Suppressor macrophage treated with lipopolysaccharide for 1 hour (primary cell): ENCODE results near the gene ATP8A2.
"Not testable (repeated sequence)": the region's sequence is repeated elsewhere in the genome, so short reads cannot be mapped to it uniquely, and the experiment has no call there.

ENCODE experiments used
- DNase-seq, 3 donors: peaks; one replicate each; pipeline ENCODE4 v3.0.0-alpha.2; 2020 to 2022

Gene ATP8A2

DNA sequence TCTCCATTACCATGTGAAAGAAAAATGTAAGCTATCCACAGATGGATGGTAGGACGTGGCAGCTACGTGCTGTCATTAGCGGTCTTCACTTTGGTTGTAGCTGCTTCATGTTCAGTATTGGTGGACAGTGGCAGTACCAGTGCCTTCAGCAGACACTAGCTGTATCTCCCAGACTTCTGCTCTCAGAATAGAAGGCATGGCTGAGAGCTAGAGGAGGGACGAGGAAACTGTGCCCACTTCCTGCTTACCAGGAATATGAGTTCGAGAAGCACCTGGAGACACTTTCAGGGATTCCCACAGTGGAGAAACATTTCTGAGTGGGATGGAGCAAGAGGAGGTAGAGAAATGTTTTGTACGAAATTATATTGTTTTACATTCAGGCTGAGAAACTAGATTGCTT, 686.9 kb downstream of the ATP8A2 start:
- DNase-seq, result no peak

DNA sequence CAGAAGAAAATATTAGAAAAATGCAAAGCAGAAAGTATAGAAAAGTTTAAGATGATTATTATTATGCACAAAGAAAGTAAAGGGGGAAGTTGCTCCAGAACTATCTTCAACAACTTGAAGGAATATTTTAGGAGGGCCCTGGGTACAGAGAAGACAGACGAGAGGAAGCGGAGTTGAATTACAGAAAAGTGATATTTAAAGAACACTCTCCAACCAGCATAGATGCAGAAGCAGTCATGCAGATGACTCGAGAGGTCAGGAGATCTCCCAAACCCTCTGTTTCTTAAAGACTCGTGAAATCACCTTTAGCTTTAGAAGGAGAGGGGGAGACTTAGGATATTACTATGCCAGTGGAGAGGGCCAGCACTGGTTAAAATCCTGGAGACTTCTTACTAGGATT, 688.6 kb downstream of the ATP8A2 start:
- no peak for DNase-seq

DNA sequence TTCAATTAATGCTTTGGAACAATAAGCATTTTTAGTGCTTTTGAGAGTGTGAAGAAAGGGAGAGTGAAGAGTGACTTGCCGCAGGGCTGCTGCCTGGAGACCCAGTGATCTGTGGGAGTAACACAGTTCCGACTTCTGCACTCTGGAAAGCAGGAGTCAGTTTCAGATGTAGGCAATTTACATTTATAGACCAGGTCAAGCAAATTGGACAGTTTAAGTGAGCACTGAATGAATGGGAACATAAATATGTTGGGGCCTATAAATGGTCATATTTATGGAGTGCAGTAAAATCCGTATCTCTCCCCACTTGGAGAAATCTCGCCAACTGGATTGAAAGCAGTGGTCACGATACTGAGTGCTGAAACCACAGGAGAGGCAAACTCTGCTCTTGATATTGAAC, 689.5 kb downstream of the ATP8A2 start:
- DNase-seq, result no peak

DNA sequence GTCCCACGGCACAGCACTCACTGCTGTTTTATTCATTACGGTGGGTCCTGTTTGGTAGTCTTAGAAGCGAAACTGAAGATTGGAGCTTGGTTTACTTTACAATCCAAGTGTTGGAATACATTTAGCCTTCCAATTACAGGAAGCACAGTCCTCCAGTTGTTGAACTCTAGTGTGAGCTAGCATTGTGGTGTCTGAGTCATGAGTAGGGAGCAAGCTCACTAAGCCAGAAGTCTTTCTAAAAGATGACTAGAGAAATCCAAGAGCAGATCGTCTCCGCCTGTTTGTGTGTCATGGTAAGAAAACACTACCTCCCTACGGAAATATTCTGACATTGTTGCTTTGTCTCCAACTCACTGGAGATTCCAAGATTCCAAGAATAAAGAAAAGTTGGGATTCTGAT, 690.2 kb downstream of the ATP8A2 start:
- DNase-seq, result no peak

- DNase-seq, result peak; percentile 36 to 63 (median 55)
Measured at GRCh38 chr13:26062853-26063444, 691.2 kb downstream of the ATP8A2 start.

GRCh38 chr13:26066492-26066891, 694.7 kb downstream of the ATP8A2 start:
- not testable (repeated sequence) for DNase-seq

DNA sequence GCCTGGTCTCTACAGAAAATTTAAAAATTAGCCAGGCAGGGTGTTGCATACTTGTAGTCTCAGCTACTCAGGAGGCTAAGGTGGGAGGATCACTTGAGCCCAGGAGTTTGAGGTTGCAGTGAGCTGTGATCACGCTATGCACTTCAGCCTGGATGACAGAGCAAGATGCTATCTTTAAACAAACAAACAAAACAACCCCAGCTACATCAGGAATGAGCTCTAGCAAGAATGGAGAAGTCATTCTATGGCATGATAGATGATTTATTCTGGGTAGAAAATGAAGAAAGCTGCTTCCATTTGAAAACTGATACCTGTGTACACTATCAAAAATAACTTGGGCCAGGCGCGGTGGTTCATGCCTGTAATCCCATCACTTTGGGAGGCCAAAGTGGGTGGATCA, 695.8 kb downstream of the ATP8A2 start:
- no peak for DNase-seq

- not testable (repeated sequence) for DNase-seq
Measured at GRCh38 chr13:26068372-26068771, 696.6 kb downstream of the ATP8A2 start.

GRCh38 chr13:26069642-26070041, 697.9 kb downstream of the ATP8A2 start:
- DNase-seq, result not testable (repeated sequence)

- DNase-seq, result no peak
Measured at GRCh38 chr13:26071691-26072090, 699.9 kb downstream of the ATP8A2 start.

DNA sequence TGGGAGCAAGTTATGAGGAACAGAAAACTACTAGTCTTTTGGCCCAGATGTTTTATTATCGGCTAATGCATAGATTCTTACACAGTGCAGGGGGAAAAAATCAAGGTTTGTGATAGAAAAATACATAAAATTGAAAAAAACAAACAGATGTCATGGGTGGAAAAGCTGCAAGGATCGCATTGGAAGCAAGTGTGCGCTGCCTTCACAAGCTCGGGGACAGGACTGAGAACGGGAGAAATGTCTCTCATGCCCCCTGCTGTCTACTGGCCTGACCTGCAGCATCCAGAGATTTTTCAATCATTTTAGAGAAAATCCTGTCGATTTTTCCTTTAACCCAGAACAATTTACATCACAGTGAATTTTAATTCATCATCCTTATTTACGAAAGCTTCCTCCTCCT, 700.6 kb downstream of the ATP8A2 start:
- not testable (repeated sequence) for DNase-seq

DNA sequence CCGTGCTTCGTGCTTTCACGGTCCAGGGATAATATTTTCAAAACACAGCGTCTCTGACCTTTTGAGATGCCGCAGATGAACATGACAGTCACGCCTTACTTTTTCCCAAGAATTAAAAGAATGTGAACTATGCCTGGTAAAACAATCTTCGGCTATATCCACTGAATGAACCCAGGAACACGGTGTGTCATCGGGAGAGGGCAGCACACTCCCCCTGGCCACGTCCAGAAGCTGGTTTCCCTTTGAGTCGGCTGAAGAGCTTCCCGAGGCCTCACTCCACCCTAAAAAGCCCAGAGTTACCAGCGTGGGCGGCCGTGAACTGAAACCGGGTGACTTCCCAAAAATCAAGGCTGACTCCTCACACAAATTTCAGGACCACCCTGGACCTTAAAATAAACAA, 702.9 kb downstream of the ATP8A2 start:
- peak; percentile 38 to 64 (median 58) for DNase-seq
